GM12892 (cell line): ENCODE measurements around the gene TBXAS1.

Source experiments
- POLR2A ChIP-seq: IDR thresholded peaks from 2 replicates; pipeline ENCODE4 v1.6.1; 2011; ENCODE audit warnings: low read depth, low read length, control low read depth
- TAF1 ChIP-seq: IDR thresholded peaks from 2 replicates; pipeline ENCODE4 v1.6.1; 2011; ENCODE audit warnings: low read depth, mild to moderate bottlenecking, control low read depth, low read length, borderline replicate concordance

GRCh38 chr7:139884441-139884840 lies 55.4 kb downstream of the TBXAS1 start:
- no peak for TF ChIP-seq TAF1
- TF ChIP-seq POLR2A = no peak
